A549 treated with ZK216348 at 1 μM for 4 hours (cell line): ENCODE results near the gene EFNA1. TPM values are rescaled to one million over a fixed set of nuclear protein-coding genes. Genes with fewer than 3 reads are reported as not detected.

ENCODE experiments used
- total RNA-seq: library from RNA; stranded (reverse); fragments of 200-300 nt; extraction: Qiagen RNA extraction; gene quantifications from 5 replicates; pipeline ENCODE4 v1.2.3, GENCODE V29; 2022; ENCODE audit warnings: low read depth

The EFNA1 gene, protein sequence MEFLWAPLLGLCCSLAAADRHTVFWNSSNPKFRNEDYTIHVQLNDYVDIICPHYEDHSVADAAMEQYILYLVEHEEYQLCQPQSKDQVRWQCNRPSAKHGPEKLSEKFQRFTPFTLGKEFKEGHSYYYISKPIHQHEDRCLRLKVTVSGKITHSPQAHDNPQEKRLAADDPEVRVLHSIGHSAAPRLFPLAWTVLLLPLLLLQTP
- 25.9 to 37.5 TPM (median 31.4 TPM) in 5 replicates for total RNA-seq

DNA sequence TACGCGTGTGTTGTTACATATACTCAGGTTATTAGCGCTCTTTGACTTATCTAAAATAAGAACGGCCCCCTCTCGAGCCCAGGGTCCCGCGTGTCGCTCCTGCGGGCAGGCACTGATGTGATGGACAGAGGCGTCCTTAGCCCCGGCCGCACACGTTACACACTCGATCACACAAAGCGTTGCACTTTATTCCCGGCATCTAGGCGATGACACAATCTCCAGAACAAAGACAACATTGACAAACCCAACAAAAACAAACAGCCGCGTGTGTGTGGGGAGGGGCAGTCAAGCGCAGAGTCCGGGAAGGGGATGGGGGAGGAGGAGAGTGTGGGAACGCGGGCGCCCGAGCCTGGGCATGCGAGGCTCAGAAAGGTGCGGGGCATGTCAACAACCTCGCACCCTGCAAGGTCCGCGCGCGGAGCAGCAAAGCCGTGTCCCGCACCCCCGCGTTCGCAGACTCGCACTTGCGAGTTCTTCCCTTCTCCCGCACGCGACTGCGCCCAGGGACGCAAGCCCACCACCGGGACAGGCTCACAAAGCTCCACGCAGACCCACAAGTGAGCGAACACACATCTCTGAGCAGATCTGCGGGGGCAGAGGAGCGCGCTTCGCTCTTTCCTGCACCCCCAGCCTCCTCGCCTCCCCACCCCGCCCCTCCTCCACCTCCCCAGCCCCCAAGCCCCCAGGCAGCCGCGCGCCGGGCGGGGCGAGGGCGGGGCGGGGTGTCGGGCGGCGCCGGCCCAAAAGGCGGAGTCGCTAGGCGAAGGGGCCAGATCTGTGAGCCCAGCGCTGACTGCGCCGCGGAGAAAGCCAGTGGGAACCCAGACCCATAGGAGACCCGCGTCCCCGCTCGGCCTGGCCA lies at the start of gene EFNA1:
EFNA1 (plus strand) TSS at position 772 of the 862 bp plus-strand sequence. CDS start 102 bp downstream, outside the sequence.

DNA sequence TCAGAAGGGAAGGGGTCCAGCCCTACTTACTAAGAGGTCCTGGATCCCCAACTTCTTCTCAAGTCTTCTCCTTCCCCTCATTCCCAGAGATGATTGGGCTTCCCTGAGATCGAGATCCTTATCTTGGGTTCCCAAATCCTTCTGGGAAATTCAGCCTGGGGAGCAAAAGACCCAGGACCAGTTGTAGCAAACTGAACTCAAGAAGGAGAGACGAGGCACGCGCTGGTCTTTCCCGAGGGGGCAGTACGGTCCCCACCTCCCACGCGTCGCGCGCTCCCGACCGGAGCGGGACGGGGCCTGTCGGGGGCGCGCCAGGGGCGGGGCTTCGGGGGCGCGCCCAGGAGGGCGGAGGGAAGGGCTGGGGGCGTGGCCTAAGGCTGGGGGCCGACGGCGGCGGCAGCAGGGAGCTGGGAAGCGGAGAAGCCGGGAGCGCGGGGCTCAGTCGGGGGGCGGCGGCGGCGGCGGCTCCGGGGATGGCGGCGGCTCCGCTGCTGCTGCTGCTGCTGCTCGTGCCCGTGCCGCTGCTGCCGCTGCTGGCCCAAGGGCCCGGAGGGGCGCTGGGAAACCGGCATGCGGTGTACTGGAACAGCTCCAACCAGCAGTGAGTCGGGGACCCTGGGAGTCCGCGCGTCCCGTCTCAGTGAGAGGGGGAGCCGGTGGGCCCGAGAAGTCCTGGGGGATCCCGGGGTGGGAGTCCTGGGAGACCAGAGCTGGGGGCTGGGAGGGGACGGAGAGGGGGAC lies 49.0 kb upstream of the EFNA1 start, which contains the start of gene EFNA3:
EFNA3 (plus strand) TSS at position 369 of the 741 bp plus-strand sequence; CDS start at position 474, 105 bp downstream.

DNA sequence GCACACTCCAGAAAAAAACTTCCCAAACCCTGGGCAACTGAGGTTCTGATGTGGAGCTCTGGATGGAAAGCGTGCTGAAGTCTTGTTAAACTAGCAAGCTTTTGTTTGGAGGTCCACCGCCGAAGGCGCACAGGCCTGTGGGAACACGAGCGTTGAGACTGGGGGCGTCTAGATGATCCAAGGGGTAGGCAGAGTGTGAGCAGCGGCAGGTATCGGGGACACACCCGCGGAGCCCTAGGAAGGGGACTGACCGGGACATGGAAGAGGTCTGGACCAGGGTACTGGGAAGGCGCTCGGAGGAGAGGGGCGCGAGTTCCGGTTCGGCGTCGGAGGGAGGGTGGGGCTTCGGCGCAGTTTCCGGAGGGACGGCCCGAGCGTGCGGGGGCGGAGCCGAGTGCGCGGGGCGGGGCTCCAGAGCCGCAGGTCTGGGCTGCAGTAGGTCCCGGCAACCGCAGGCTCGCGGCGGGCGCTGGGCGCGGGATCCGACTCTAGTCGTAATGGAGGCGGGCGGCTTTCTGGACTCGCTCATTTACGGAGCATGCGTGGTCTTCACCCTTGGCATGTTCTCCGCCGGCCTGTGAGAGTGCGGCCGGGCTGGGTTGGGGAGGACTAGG lies 7.8 kb downstream of the EFNA1 start, which contains the start of gene SLC50A1:
SLC50A1 (plus strand) TSS at position 438 of the 614 bp plus-strand sequence; CDS start at position 498, 60 bp downstream.

DNA sequence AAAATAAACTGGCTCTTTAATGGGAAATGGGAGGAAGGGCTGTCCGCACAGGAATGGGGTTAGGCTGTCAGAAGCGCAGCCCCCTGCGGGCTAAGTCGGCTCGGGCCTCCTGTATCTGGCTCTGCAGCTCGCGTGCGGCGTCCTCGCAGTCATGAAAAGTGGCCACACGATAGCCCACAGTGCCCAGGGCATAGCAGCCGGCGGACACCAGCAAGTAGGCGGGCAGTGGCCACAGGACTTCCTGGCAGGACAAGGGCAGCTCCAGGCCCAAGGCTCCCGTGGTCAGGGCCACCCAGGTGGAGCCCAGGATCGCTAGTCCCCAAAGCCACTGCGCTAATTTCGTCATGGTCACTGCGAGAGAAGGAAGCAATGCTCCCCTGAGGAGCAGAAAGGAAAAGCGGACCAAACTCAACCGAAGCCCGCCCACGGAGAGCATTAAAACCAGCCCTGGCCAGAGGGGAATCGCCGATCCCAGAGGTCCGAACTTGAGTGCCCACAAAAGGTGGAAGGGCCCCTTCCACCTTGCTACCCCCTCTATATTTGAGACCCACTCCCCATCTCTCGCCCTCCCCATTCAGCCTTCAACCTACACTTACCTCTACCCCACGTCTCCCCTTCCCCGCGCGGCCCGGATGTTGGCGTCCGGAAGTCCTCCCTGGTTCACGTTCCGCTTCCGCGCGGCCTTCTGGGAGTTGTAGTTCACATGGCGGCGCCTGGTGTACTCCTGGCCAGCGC lies 12.4 kb downstream of the EFNA1 start, which contains the start of gene DPM3:
DPM3 (minus strand) TSS at position 637 of the 735 bp plus-strand sequence; CDS start at position 346, 291 bp downstream.

DNA sequence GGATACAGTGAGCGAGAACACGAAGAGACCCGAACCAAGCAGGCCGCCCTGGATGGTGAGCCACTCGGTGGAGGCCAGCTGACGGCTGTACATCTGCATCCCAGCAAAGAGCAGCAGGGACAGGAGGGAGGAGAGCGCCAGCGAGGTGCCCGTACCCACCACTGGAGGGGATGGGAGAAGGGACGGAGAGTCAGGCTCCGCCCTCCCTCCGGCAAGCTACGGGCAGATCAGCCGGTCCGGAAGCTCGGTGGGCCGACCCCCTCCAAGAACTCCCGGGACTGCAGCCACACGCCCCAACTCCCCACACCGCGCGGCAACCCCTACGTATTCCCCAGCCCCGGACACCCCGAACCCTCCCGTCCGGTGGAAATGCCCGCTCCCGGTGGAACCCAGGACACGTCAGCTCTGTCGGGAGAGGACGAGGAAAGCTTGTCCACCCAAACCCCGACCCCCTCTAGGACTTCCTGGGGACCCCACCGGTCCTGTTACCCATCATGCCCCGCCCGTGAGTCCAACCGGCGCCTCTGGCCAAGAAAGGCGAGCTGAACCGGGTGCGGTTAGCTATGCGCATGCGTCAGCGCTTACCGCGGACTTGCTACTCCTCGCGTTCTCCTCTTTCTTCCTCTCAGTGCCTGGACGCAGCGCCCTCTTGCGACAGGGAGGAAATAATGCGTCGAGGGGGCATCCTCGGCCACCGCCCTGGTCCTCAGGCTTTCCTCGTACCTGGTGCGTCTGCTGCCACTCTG lies 45.2 kb downstream of the EFNA1 start, which contains the start of gene KRTCAP2:
KRTCAP2 (minus strand) TSS at position 573 of the 746 bp plus-strand sequence; CDS start at position 493, 80 bp downstream.

DNA sequence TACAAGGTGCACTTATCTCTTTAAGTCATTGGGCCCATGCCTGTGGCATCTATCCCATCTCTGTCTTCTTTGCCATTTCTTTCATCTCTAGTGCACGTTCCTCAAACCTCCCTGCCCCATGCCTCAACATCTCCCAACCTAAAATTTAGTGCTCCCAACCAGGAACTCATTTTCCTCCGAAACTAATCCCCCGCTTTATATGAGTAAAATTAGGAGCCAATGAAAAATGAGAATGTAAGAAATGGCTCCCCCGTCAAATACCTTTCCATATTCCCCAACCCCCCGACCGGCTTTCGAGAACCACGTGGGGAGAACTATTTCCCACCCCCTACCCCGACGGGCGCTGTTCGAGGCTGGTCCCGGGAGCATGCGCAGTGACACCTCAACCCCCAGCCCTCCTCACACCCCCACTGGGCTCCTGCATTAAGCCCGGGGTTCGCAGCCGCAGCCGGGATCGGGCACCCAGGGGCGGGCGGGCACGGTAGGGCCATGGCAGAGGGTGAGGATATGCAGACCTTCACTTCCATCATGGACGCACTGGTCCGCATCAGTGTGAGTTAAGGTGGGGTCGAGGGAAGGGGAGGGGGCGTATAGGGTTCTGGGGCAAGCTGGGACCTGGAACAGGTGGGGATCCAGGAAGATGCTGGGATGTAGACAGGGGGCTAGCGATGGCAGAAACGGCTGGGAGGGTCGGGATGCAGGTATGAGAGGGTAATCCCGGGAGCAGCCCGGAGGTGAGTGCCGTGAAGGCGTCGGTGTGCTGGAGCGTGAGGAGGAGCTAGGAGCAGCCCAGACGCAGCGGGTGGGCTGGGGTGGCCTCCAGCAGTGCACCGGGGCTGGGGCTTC lies 46.0 kb downstream of the EFNA1 start, which contains the start of gene TRIM46:
TRIM46 (plus strand) TSS at position 372 of the 846 bp plus-strand sequence; CDS start at position 490, 118 bp downstream.

Other genes with a start within 250 kb of the EFNA1 start
- gene PMVK, start 191.2 kb upstream of the EFNA1 start, total RNA-seq: 35.1 to 45.6 TPM (median 42.4 TPM) in 5 replicates
- gene PBXIP1, start 171.8 kb upstream of the EFNA1 start, total RNA-seq: 9.6 to 16.8 TPM (median 14.3 TPM) in 5 replicates
- gene PYGO2, start 166.1 kb upstream of the EFNA1 start, total RNA-seq: 17.3 to 25.2 TPM (median 22.8 TPM) in 5 replicates
- gene SHC1, start 157.1 kb upstream of the EFNA1 start, total RNA-seq: 127 to 198 TPM (median 190 TPM) in 5 replicates
- gene CKS1B, start 153.2 kb upstream of the EFNA1 start, total RNA-seq: 315 to 374 TPM (median 341 TPM) in 5 replicates
- gene FLAD1, start 144.5 kb upstream of the EFNA1 start, total RNA-seq: 32.7 to 48.4 TPM (median 44.8 TPM) in 5 replicates
- gene LENEP, start 134.3 kb upstream of the EFNA1 start, total RNA-seq: not detected in 5 replicates
- 23.6 to 45.7 TPM (median 42.3 TPM) in 5 replicates for gene ZBTB7B, start 125.1 kb upstream of the EFNA1 start, total RNA-seq
- gene DCST2, start 94.1 kb upstream of the EFNA1 start, total RNA-seq: 0.47 to 0.72 TPM (median 0.64 TPM) in 4 of 5 replicates, not detected in the other
- not detected in 5 replicates for gene DCST1, start 94.1 kb upstream of the EFNA1 start, total RNA-seq
- gene ADAM15, start 76.6 kb upstream of the EFNA1 start, total RNA-seq: 43.4 to 105 TPM (median 89.4 TPM) in 5 replicates
- 7.5 to 11.6 TPM (median 10.4 TPM) in 5 replicates for gene EFNA4, start 64.1 kb upstream of the EFNA1 start, total RNA-seq
- 5.0 to 6.2 TPM (median 5.8 TPM) in 5 replicates for gene EFNA3, start 49.0 kb upstream of the EFNA1 start, total RNA-seq
- 30.3 to 36.9 TPM (median 34.9 TPM) in 5 replicates for gene SLC50A1, start 8.0 kb downstream of the EFNA1 start, total RNA-seq
- gene DPM3, start 12.7 kb downstream of the EFNA1 start, total RNA-seq: 48.3 to 103 TPM (median 102 TPM) in 5 replicates
- gene KRTCAP2, start 45.4 kb downstream of the EFNA1 start, total RNA-seq: 165 to 271 TPM (median 248 TPM) in 5 replicates
- gene TRIM46, start 46.0 kb downstream of the EFNA1 start, total RNA-seq: 1.0 to 3.1 TPM (median 1.8 TPM) in 5 replicates
- gene THBS3, start 80.0 kb downstream of the EFNA1 start, total RNA-seq: 6.7 to 10.8 TPM (median 9.2 TPM) in 5 replicates
- gene MTX1, start 80.8 kb downstream of the EFNA1 start, total RNA-seq: 53.5 to 74.7 TPM (median 69.1 TPM) in 5 replicates
- 20.0 to 40.0 TPM (median 36.8 TPM) in 5 replicates for gene ENTREP3, start 127.6 kb downstream of the EFNA1 start, total RNA-seq
- gene SCAMP3, start 134.5 kb downstream of the EFNA1 start, total RNA-seq: 79.1 to 127 TPM (median 126 TPM) in 5 replicates
- 20.3 to 31.8 TPM (median 29.7 TPM) in 5 replicates for gene CLK2, start 145.6 kb downstream of the EFNA1 start, total RNA-seq
- 2.0 to 6.6 TPM (median 5.5 TPM) in 5 replicates for gene HCN3, start 149.6 kb downstream of the EFNA1 start, total RNA-seq
- 0.07 TPM in 1 of 5 replicates, not detected in the others for gene PKLR, start 173.6 kb downstream of the EFNA1 start, total RNA-seq
- 159 to 192 TPM (median 173 TPM) in 5 replicates for gene FDPS, start 181.0 kb downstream of the EFNA1 start, total RNA-seq
- 31.4 to 61.5 TPM (median 56.9 TPM) in 5 replicates for gene RUSC1, start 193.0 kb downstream of the EFNA1 start, total RNA-seq